ENCODE measurements around the gene KIT.

- TF ChIP-seq CTCF (IDR thresholded peaks at IDR 0.05), result no peak
- no peak for TF ChIP-seq ZFX (IDR thresholded peaks at IDR 0.05; ENCODE audit: borderline replicate concordance)
Observed at GRCh38 chr4:54662123-54662522, 4.4 kb downstream of the KIT start.

All from 22Rv1 (cell line).